Measurements from ENCODE around the gene IL18. TPM values are rescaled to one million over a fixed set of nuclear protein-coding genes. Genes with fewer than 3 reads are reported as not detected.

The IL18 gene
- total RNA-seq, 6 experiments from 2014 or later = 2.7 to 7.2 (median 4.4) TPM

DNA sequence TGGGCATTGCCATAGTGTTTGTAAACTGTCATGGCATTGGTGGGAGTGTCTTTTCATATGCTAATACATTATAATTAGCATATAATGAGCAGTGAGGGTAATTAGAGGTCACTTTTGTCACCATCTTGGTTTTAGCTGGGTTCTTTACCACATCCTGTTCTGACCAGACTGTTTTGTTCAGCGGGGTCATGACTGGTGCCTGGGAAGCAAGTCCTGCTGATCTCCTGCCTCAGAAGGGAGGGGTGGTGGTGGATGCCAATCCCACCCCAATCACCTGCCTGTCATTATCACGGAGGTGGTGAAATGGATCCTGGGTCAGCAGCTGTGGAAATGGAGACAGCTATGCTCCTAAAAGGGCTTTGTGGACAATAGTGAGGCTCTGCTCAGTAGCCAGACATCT lies 31.2 kb downstream of the IL18 start:
- DNase-seq (no peak), ATAC-seq (no peak)
- no peaks in the 10 kb centered on the region for H3K9me3 ChIP-seq
- WGBS (ENCODE audit: insufficient coverage, low coverage, low lambda C conversion rate, missing lambda C conversion rate) = 62% methylated on average over 2 of the region's 2 CpGs
- no peak overlapping the region for H3K27ac ChIP-seq
- intact Hi-C loops (cut with DNase I) = no loop called here
- TF ChIP-seq POLR2A (IDR thresholded peaks at IDR 0.05) (no peak), CTCF (IDR thresholded peaks at IDR 0.05) (no peak)
- H3K4me3 ChIP-seq = no peak overlapping the region
- peaks cover 0 to 6% (median 0%) of the 10 kb centered on the region in 4 donors for H3K4me1 ChIP-seq
- no peaks in the 10 kb centered on the region for H3K27me3 ChIP-seq
- H3K36me3 ChIP-seq = no peaks in the 10 kb centered on the region

- H3K27me3 ChIP-seq = no peaks in the 10 kb centered on the region
- DNase-seq = no peak
- no peak overlapping the region for H3K27ac ChIP-seq
- intact Hi-C loops (cut with DNase I) = no loop called here
- peak; percentile 32 to 77 (median 68) for ATAC-seq
- H3K36me3 ChIP-seq = no peaks in the 10 kb centered on the region
- peaks cover 0 to 6% (median 0%) of the 10 kb centered on the region in 4 donors for H3K4me1 ChIP-seq
- TF ChIP-seq POLR2A (IDR thresholded peaks at IDR 0.05) (no peak), CTCF (IDR thresholded peaks at IDR 0.05) (no peak)
- H3K9me3 ChIP-seq = no peaks in the 10 kb centered on the region
- 86% methylated on average over 5 of the region's 5 CpGs for WGBS (ENCODE audit: insufficient coverage, low coverage, low lambda C conversion rate, missing lambda C conversion rate)
- H3K4me3 ChIP-seq = no peak overlapping the region
These were observed 34.2 kb downstream of the IL18 start for GRCh38 chr11:112129656-112130055.

DNA sequence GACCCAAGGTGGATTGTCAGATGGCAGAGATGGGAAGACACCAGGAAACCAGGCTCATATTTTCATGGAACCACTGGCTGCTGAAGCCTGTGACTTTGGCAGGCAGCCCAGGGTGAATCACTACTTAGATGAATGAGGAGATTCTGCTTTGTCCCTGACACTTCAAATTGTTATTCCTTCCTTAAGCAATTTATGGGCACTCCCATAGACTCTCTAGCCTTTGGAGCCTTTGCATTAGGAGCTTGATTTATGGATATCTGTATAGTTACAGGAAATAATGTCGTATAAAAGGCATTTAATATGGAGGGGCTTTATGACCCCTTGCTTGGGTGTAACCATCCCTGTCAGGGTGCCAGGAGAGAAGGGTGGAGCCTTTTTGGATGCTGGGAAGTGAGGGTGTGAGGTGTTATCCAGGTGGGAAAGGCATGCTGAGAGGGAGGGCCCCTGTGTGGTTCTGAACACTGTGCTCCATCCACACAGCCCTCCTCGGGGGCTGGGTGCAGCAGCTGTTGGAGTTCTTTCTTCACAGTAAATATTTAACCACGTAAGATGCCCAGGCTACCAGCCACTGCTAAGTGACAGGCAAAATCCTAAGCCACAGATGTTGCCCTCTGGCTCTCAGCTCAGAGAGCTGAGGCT lies 35.3 kb downstream of the IL18 start:
- peak in 1 of 3 donors; percentile 75 for DNase-seq

GRCh38 chr11:112127056-112127455 lies 36.8 kb downstream of the IL18 start:
- WGBS (ENCODE audit: insufficient coverage, low coverage, low lambda C conversion rate, missing lambda C conversion rate) = 94% methylated on average over 2 of the region's 2 CpGs
- intact Hi-C loops (cut with DNase I) = no loop called here
- ATAC-seq (no peak), DNase-seq (no peak)
- Histone ChIP-seq H3K9me3 (no peaks in the 10 kb centered on the region), H3K27ac (no peak overlapping the region), H3K27me3 (no peaks in the 10 kb centered on the region), H3K4me1 (peaks cover 0 to 6% (median 0%) of the 10 kb centered on the region in 4 donors), H3K4me3 (no peak overlapping the region), H3K36me3 (no peaks in the 10 kb centered on the region)
- no peak for TF ChIP-seq CTCF (IDR thresholded peaks at IDR 0.05)
- TF ChIP-seq POLR2A (IDR thresholded peaks at IDR 0.05) = no peak

More for the DNA sequence above, 35.3 kb downstream of the IL18 start:
- ATAC-seq = peak; percentile 27 to 75 (median 62)
- Histone ChIP-seq H3K27ac (no peak overlapping the region), H3K4me3 (no peak overlapping the region), H3K9me3 (no peaks in the 10 kb centered on the region), H3K4me1 (peaks cover 0 to 6% (median 0%) of the 10 kb centered on the region in 4 donors), H3K27me3 (no peaks in the 10 kb centered on the region), H3K36me3 (no peaks in the 10 kb centered on the region)
- 75% methylated on average over 1 of the region's 3 CpGs for WGBS (ENCODE audit: insufficient coverage, low coverage, low lambda C conversion rate, missing lambda C conversion rate)
- intact Hi-C loops (cut with DNase I) = no loop called here
- no peak for TF ChIP-seq POLR2A (IDR thresholded peaks at IDR 0.05)
- no peak for TF ChIP-seq CTCF (IDR thresholded peaks at IDR 0.05)

Data from right lobe of liver (tissue), 6 donors.